IMR-90 (cell line): ENCODE data around the gene MYCBP2. TPM values are rescaled to one million over a fixed set of nuclear protein-coding genes. Genes with fewer than 3 reads are reported as not detected.

Experiments used
- ATAC-seq: fragments of 200-7000 bp; cut with Tn5 transposase; 2 replicates; pipeline ENCODE4 v1.9.1; 2020; ENCODE audit warnings: low read depth, mild to moderate bottlenecking, moderate library complexity
- BruUV-seq: library from RNA; stranded (reverse); fragments of 400-500 nt; replicated peaks from 2 replicates; lab custom pipeline; 2021; lab: Mats Ljungman, UMichigan
- CTCF ChIA-PET: fragments of 300-600 bp; formaldehyde crosslinking; extraction: SDS; loops from one replicate; lab custom pipeline; 2021; ENCODE audit warnings: antibody characterized with exemption; lab: Yijun Ruan, JAX
- POLR2A ChIA-PET: fragments of 300-600 bp; sonication (Branson Sonifier 250); formaldehyde crosslinking; loops from one replicate; lab custom pipeline; 2022; ENCODE audit warnings: antibody characterized with exemption; ENCODE audit not compliant: unreplicated experiment; lab: Charles Lee
- DNase-seq: peaks from one replicate; pipeline ENCODE4 v3.0.0; 2013
- H2AFZ ChIP-seq: replicated peaks from 2 replicates; pipeline ENCODE3; 2013; ENCODE audit warnings: low read length, mild to moderate bottlenecking; ENCODE audit not compliant: poor library complexity
- H2AK5ac ChIP-seq: 2 replicates; pipeline ENCODE4 v1.6.1; 2013; ENCODE audit warnings: low read depth, low read length, inconsistent platforms
- H2AK9ac ChIP-seq: replicated peaks from 2 replicates; pipeline ENCODE3; 2013; ENCODE audit warnings: mild to moderate bottlenecking, low read depth, low read length, moderate library complexity; ENCODE audit not compliant: poor library complexity
- H2BK120ac ChIP-seq: 2 replicates; pipeline ENCODE4 v1.6.1; 2013; ENCODE audit warnings: low read depth, low read length, inconsistent platforms
- H2BK15ac ChIP-seq: 3 replicates; pipeline ENCODE4 v1.6.1; 2013; ENCODE audit warnings: low read depth, low read length, inconsistent platforms
- H2BK20ac ChIP-seq: 2 replicates; pipeline ENCODE4 v1.6.1; 2013; ENCODE audit warnings: low read depth, mild to moderate bottlenecking, inconsistent platforms, low read length, moderate library complexity
- H2BK5ac ChIP-seq: 2 replicates; pipeline ENCODE4 v1.6.1; 2013; ENCODE audit warnings: mild to moderate bottlenecking, low read depth, low read length, inconsistent platforms; ENCODE audit not compliant: poor library complexity, severe bottlenecking
- H3K14ac ChIP-seq: replicated peaks from 2 replicates; pipeline ENCODE4 v1.6.1; 2013; ENCODE audit warnings: low read depth, low read length, inconsistent platforms
- H3K18ac ChIP-seq: 2 replicates; pipeline ENCODE4 v1.6.1; 2013; ENCODE audit warnings: low read depth, low read length, control low read depth
- H3K23ac ChIP-seq: 2 replicates; pipeline ENCODE4 v1.6.1; 2013; ENCODE audit warnings: low read depth, low read length, inconsistent platforms
- H3K27ac ChIP-seq: 2 replicates; pipeline ENCODE4 v1.5.1; 2013; ENCODE audit warnings: mild to moderate bottlenecking, control low read depth, low read length; ENCODE audit not compliant: insufficient read depth
- H3K27me3 ChIP-seq: 2 replicates; pipeline ENCODE4 v1.6.1; 2013; ENCODE audit warnings: low read length; ENCODE audit not compliant: control insufficient read depth, insufficient read depth
- H3K36me3 ChIP-seq: 2 replicates; pipeline ENCODE4 v1.6.1; 2013; ENCODE audit warnings: low read length, mixed read lengths; ENCODE audit not compliant: control insufficient read depth, insufficient read depth
- H3K4ac ChIP-seq: 2 replicates; pipeline ENCODE4 v1.6.1; 2013; ENCODE audit warnings: low read depth, low read length, inconsistent platforms
- H3K4me1 ChIP-seq: 2 replicates; pipeline ENCODE4 v1.6.1; 2013; ENCODE audit warnings: low read length, mixed read lengths; ENCODE audit not compliant: control insufficient read depth, insufficient read depth
- H3K4me2 ChIP-seq: 2 replicates; pipeline ENCODE4 v1.6.1; 2013; ENCODE audit warnings: low read depth, mild to moderate bottlenecking, control low read depth, low read length, moderate library complexity
- H3K4me3 ChIP-seq: 2 replicates; pipeline ENCODE4 v1.5.1; 2013; ENCODE audit warnings: low read depth, mild to moderate bottlenecking, control low read depth, low read length, moderate library complexity; ENCODE audit not compliant: insufficient read depth
- H3K56ac ChIP-seq: 2 replicates; pipeline ENCODE4 v1.6.1; 2013; ENCODE audit warnings: low read length, inconsistent platforms; ENCODE audit not compliant: insufficient read depth; ENCODE audit errors: extremely low read depth
- H3K79me1 ChIP-seq, 2 experiments: 2 replicates each; pipeline ENCODE4 v1.6.1; 2013; ENCODE audit warnings: low read length in 2 of 2, inconsistent platforms in 1 of 2, low read depth in 1 of 2
- H3K9ac ChIP-seq: 2 replicates; pipeline ENCODE4 v1.6.1; 2013; ENCODE audit warnings: low read depth, low read length, control low read depth
- H3K9me1 ChIP-seq: 2 replicates; pipeline ENCODE4 v1.6.1; 2013; ENCODE audit warnings: low read length, inconsistent platforms; ENCODE audit not compliant: insufficient read depth
- H3K9me3 ChIP-seq: 2 replicates; pipeline ENCODE4 v1.6.1; 2013; ENCODE audit warnings: low read length; ENCODE audit not compliant: control insufficient read depth, insufficient read depth
- H4K20me1 ChIP-seq: 2 replicates; pipeline ENCODE4 v1.6.1; 2013; ENCODE audit warnings: low read length, inconsistent platforms; ENCODE audit not compliant: insufficient read depth
- H4K5ac ChIP-seq: 2 replicates; pipeline ENCODE4 v1.6.1; 2013; ENCODE audit warnings: mild to moderate bottlenecking, low read depth, low read length, control low read depth
- H4K8ac ChIP-seq, 2 experiments: 2 replicates each; pipeline ENCODE4 v1.6.1; 2013; ENCODE audit warnings: low read depth in 2 of 2, low read length in 2 of 2, control low read depth in 1 of 2, inconsistent platforms in 1 of 2
- H4K91ac ChIP-seq: 2 replicates; pipeline ENCODE4 v1.6.1; 2013; ENCODE audit warnings: low read depth, low read length, inconsistent platforms; ENCODE audit not compliant: insufficient read depth
- CEBPB ChIP-seq: IDR thresholded peaks from 2 replicates; pipeline ENCODE4 v1.6.1; 2012; ENCODE audit warnings: low read depth, low read length, improper control_type of control experiment
- NFE2L2 ChIP-seq: fragments of 150-350 bp; IDR thresholded peaks from 2 replicates; pipeline ENCODE4 v1.6.1; 2016; ENCODE audit warnings: low read depth, mild to moderate bottlenecking, low read length
- WGBS, 2 experiments: methylation state at CpG; one replicate each; pipeline versions ENCODE4 v1.1.5 to v1.1.7; 2013; ENCODE audit warnings: missing lambda C conversion rate in 2 of 2; ENCODE audit not compliant: insufficient read length in 1 of 2; ENCODE audit errors: extremely low coverage in 2 of 2; 5-methylcytosine and 5-hydroxymethylcytosine counted together
- dilution Hi-C: fragments of 300-500 bp; cut with HindIII; formaldehyde crosslinking; loops from one replicate; pipeline ENCODE4 v1.14.3; 2018; ENCODE audit warnings: low sequenced_read_pairs; ENCODE audit not compliant: unreplicated experiment
- in situ Hi-C: fragments of 300-500 bp; cut with MboI; formaldehyde crosslinking; loops from 3 replicates; pipeline ENCODE4 v1.14.3; 2019; ENCODE audit warnings: low sequenced_read_pairs, inconsistent platforms, mixed read lengths
- intact Hi-C: fragments of 100-400 bp; cut with micrococcal nuclease; formaldehyde crosslinking; loops from 2 replicates; pipeline ENCODE4 v1.10.0; 2022
- polyA plus RNA-seq, 3 experiments: library from polyadenylated mRNA; depleted of rRNA; stranded (reverse); fragments of >200 nt; gene quantifications; 2 replicates each; pipeline ENCODE4 v1.2.3, GENCODE V29; 2012; ENCODE audit warnings: low replicate concordance in 1 of 3
- total RNA-seq: library from RNA; depleted of rRNA; stranded (reverse); fragments of >200 nt; gene quantifications from 2 replicates; pipeline ENCODE4 v1.2.3, GENCODE V29; 2012

Gene MYCBP2
- total and polyA plus RNA-seq, 2 of the 4 experiments (the other 2 are of a cell fraction): 20.1 to 43.2 TPM

- H4K91ac ChIP-seq: no peak overlapping the region
- H2BK15ac ChIP-seq: no peak overlapping the region
- H2AFZ ChIP-seq: no peak overlapping the region
- peaks cover 1% of the 10 kb centered on the region; the same call in 1 of the 2 replicates for H3K4me1 ChIP-seq
- no CpG with 5 or more reads among the region's 9 CpGs for WGBS, 2 experiments
- H3K36me3 ChIP-seq: peaks cover 5% of the 10 kb centered on the region
- H2AK9ac ChIP-seq: no peak overlapping the region
- no peak overlapping the region for H2BK120ac ChIP-seq
- no peak overlapping the region for H2BK5ac ChIP-seq
- H2BK20ac ChIP-seq: no peak overlapping the region
- intact Hi-C loops: no loop called here
- no peaks in the 10 kb centered on the region for H3K27me3 ChIP-seq
- H4K20me1 ChIP-seq: no peaks in the 10 kb centered on the region
- no TSS peak for BruUV-seq
- ATAC-seq (no peak), DNase-seq (no peak)
- H3K79me1 ChIP-seq: no peaks in the 10 kb centered on the region
- dilution Hi-C loops: no loop called here
- H3K14ac ChIP-seq: no peak overlapping the region
- no peak overlapping the region for H3K23ac ChIP-seq
- TF ChIP-seq CEBPB (peak; percentile 54; the same call in 1 of the 2 replicates), NFE2L2 (no peak)
- H3K4me3 ChIP-seq: no peak overlapping the region
- H4K5ac ChIP-seq: no peak overlapping the region
- no peak overlapping the region for H4K8ac ChIP-seq
- H3K9me3 ChIP-seq: no peaks in the 10 kb centered on the region
- H2AK5ac ChIP-seq: no peak overlapping the region
- CTCF ChIA-PET: no interaction called here
- no peak overlapping the region for H3K4ac ChIP-seq
- H3K9me1 ChIP-seq: no peaks in the 10 kb centered on the region; the same call in 1 of the 2 replicates
- H3K18ac ChIP-seq: no peak overlapping the region
- H3K4me2 ChIP-seq: no peak overlapping the region
- H3K56ac ChIP-seq: no peak overlapping the region
- POLR2A ChIA-PET: no interaction called here
- in situ Hi-C loops: no loop called here
- H3K9ac ChIP-seq: no peak overlapping the region
- H3K27ac ChIP-seq: no peak overlapping the region
Measured at GRCh38 chr13:77040835-77041234, 286.1 kb downstream of the MYCBP2 start.
